Stimulated activated CD8-positive, alpha-beta memory T cell treated with anti-CD3 and anti-CD28 coated beads, Interleukin-15, amount 100 ng/mL, for 24 hours (primary cell): Measurements from ENCODE around the gene DNAAF3.

Experiments
- DNase-seq: peaks from one replicate; pipeline ENCODE4 v3.0.0-alpha.2; 2020; ENCODE audit warnings: low read depth

The DNAAF3 gene

GRCh38 chr19:55153652-55154264 is 12.7 kb downstream of the DNAAF3 start:
- no peak for DNase-seq

GRCh38 chr19:55152017-55152416 is 14.4 kb downstream of the DNAAF3 start:
- no peak for DNase-seq

- no peak for DNase-seq
Observed at GRCh38 chr19:55149078-55150003, 17.1 kb downstream of the DNAAF3 start, which contains the start of gene TNNT1. TNNT1 (minus strand) TSS chr19:55149206; CDS start chr19:55147157, 2,049 bp downstream.

- DNase-seq = no peak
Observed at GRCh38 chr19:55147545-55148251, 18.7 kb downstream of the DNAAF3 start.

GRCh38 chr19:55146705-55147273 is 19.6 kb downstream of the DNAAF3 start:
- no peak for DNase-seq

GRCh38 chr19:55146078-55146704 is 20.2 kb downstream of the DNAAF3 start:
- DNase-seq = no peak

GRCh38 chr19:55145232-55145631 is 21.2 kb downstream of the DNAAF3 start:
- DNase-seq = no peak

- no peak for DNase-seq
Observed at GRCh38 chr19:55141696-55142095, 24.7 kb downstream of the DNAAF3 start.

GRCh38 chr19:55137915-55138314 is 28.5 kb downstream of the DNAAF3 start:
- no peak for DNase-seq

- no peak for DNase-seq
Observed at GRCh38 chr19:55136399-55137102, 29.9 kb downstream of the DNAAF3 start.

GRCh38 chr19:55134736-55135135 is 31.7 kb downstream of the DNAAF3 start:
- no peak for DNase-seq

- no peak for DNase-seq
Observed at GRCh38 chr19:55133639-55134444, 32.6 kb downstream of the DNAAF3 start.

GRCh38 chr19:55132453-55133129 is 33.8 kb downstream of the DNAAF3 start:
- DNase-seq = no peak

GRCh38 chr19:55131421-55131820 is 35.0 kb downstream of the DNAAF3 start:
- DNase-seq = no peak

- no peak for DNase-seq
Observed at GRCh38 chr19:55119053-55119452, 47.4 kb downstream of the DNAAF3 start.

GRCh38 chr19:55118401-55118991 is 47.9 kb downstream of the DNAAF3 start:
- DNase-seq = no peak

GRCh38 chr19:55117663-55118391 is 48.6 kb downstream of the DNAAF3 start:
- DNase-seq = peak; percentile 93

GRCh38 chr19:55116859-55117662 is 49.4 kb downstream of the DNAAF3 start, which contains the start of gene PPP1R12C:
PPP1R12C (minus strand) TSS chr19:55117637; CDS start chr19:55117543, 94 bp downstream.
- DNase-seq = no peak
